SHP77 treated with DMSO at 0.1 percent for 48 hours (cell line): ENCODE measurements around the gene SLA2.

ENCODE experiments used
- DNase-seq: peaks from one replicate; lab custom pipeline; 2025; lab: John Stamatoyannopoulos, UW

The SLA2 gene

GRCh38 chr20:36607586-36608387, 38.2 kb downstream of the SLA2 start:
- no peak for DNase-seq

GRCh38 chr20:36606158-36607066, 39.6 kb downstream of the SLA2 start:
- DNase-seq: no peak

- peak; percentile 91 for DNase-seq
These were observed 40.4 kb downstream of the SLA2 start, which contains the start of gene RAB5IF for GRCh38 chr20:36605399-36606157. Gene RAB5IF, plus strand, starts transcription at chr20:36605779. Its CDS starts 173 bp downstream, at chr20:36605952.

GRCh38 chr20:36604952-36605398, 41.0 kb downstream of the SLA2 start:
- DNase-seq: peak; percentile 42

- DNase-seq: no peak
These were observed 44.5 kb downstream of the SLA2 start for GRCh38 chr20:36601540-36601939.

- no peak for DNase-seq
These were observed 46.1 kb downstream of the SLA2 start for GRCh38 chr20:36599912-36600345.

GRCh38 chr20:36593347-36593929, 52.6 kb downstream of the SLA2 start:
- no peak for DNase-seq

- no peak for DNase-seq
These were observed 53.9 kb downstream of the SLA2 start for GRCh38 chr20:36591854-36592641.

GRCh38 chr20:36591281-36591680, 54.7 kb downstream of the SLA2 start:
- DNase-seq: peak; percentile 34

- DNase-seq: no peak
These were observed 58.5 kb downstream of the SLA2 start for GRCh38 chr20:36587388-36588070.

- no peak for DNase-seq
These were observed 60.4 kb downstream of the SLA2 start for GRCh38 chr20:36585410-36586125.

- DNase-seq: no peak
These were observed 61.9 kb downstream of the SLA2 start for GRCh38 chr20:36584018-36584481.

GRCh38 chr20:36582821-36583220, 63.2 kb downstream of the SLA2 start:
- DNase-seq: no peak

- DNase-seq: no peak
These were observed 63.7 kb downstream of the SLA2 start for GRCh38 chr20:36582322-36582721.

- no peak for DNase-seq
These were observed 65.9 kb downstream of the SLA2 start for GRCh38 chr20:36579996-36580545.

GRCh38 chr20:36578356-36579041, 67.5 kb downstream of the SLA2 start:
- DNase-seq: no peak

GRCh38 chr20:36576081-36576445, 69.9 kb downstream of the SLA2 start:
- DNase-seq: no peak

GRCh38 chr20:36574366-36575135, 71.4 kb downstream of the SLA2 start:
- no peak for DNase-seq
